Measurements from ENCODE around the gene IFIT1B. TPM values are rescaled to one million over a fixed set of nuclear protein-coding genes. Genes with fewer than 3 reads are reported as not detected.

Gene IFIT1B
- total and polyA plus RNA-seq, 2 of the 8 experiments (the other 6 are each of a cell fraction or from before 2014, with no cell fraction given) = not detected

DNA sequence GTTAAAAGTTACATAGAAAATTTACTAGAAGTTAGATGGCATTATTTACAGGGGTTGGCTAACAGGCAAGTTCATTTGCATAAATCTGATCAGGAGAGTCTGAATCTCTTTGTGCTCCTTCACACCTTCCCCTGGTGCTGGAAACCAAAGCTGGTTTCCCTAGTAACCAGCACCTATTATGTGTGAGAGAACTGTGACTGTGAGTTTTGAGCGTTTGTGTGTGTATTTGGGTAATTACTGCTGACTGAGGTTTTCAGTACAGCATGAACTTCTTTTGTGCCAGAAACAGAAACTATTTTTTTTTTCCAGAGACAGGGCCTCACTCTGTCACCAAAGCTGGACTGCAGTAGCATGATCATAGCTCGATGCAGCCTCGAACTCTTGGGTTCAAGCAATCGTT, 10.3 kb upstream of the IFIT1B start (continued):
- TF ChIP-seq SAP30 (IDR thresholded peaks at IDR 0.05; ENCODE audit: insufficient read depth, insufficient replicate concordance, low read length) = no peak
- TF ChIP-seq CEBPB (IDR thresholded peaks at IDR 0.05; ENCODE audit: low read depth, low read length) = no peak
- TF ChIP-seq EZH2 (IDR thresholded peaks at IDR 0.05; ENCODE audit: low read depth, low read length, severe bottlenecking) = no peak
- no peak for TF ChIP-seq RAD21 (IDR thresholded peaks at IDR 0.05 in 1 of 2, conservative IDR thresholded peaks at IDR 0.05 in 1 of 2; ENCODE audit: low read depth in 2 of 2, low read length in 2 of 2)
- TF ChIP-seq, protein P1, sequence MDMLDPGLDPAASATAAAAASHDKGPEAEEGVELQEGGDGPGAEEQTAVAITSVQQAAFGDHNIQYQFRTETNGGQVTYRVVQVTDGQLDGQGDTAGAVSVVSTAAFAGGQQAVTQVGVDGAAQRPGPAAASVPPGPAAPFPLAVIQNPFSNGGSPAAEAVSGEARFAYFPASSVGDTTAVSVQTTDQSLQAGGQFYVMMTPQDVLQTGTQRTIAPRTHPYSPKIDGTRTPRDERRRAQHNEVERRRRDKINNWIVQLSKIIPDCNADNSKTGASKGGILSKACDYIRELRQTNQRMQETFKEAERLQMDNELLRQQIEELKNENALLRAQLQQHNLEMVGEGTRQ (IDR thresholded peaks at IDR 0.05; ENCODE audit: low read length) = no peak
- TF ChIP-seq CREB1 (IDR thresholded peaks at IDR 0.05) = no peak
- no peak for TF ChIP-seq SP2 (IDR thresholded peaks at IDR 0.05; ENCODE audit: low read length)
- TF ChIP-seq, protein P2, sequence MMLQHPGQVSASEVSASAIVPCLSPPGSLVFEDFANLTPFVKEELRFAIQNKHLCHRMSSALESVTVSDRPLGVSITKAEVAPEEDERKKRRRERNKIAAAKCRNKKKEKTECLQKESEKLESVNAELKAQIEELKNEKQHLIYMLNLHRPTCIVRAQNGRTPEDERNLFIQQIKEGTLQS (IDR thresholded peaks at IDR 0.05; ENCODE audit: insufficient read depth, low read depth, low read length) = no peak

Data from H1 (cell line).